GM19240 (cell line): Measurements from ENCODE around the gene COL11A1.

Experiments
- DNase-seq: peaks from one replicate; pipeline ENCODE4 v3.0.0; 2011; ENCODE audit warnings: low spot score; ENCODE audit not compliant: insufficient read length

Gene COL11A1

GRCh38 chr1:102901996-102902395 lies 206.3 kb downstream of the COL11A1 start:
- DNase-seq: no peak

GRCh38 chr1:102899935-102900334 lies 208.4 kb downstream of the COL11A1 start:
- DNase-seq: no peak

- no peak for DNase-seq
Observed at GRCh38 chr1:102897557-102897956, 210.8 kb downstream of the COL11A1 start.

GRCh38 chr1:102896771-102897170 lies 211.6 kb downstream of the COL11A1 start:
- no peak for DNase-seq

GRCh38 chr1:102896286-102896685 lies 212.0 kb downstream of the COL11A1 start:
- no peak for DNase-seq

- no peak for DNase-seq
Observed at GRCh38 chr1:102891868-102892625, 216.3 kb downstream of the COL11A1 start.

GRCh38 chr1:102886638-102887037 lies 221.7 kb downstream of the COL11A1 start:
- no peak for DNase-seq

- DNase-seq: no peak
Observed at GRCh38 chr1:102884238-102884637, 224.1 kb downstream of the COL11A1 start.

- no peak for DNase-seq
Observed at GRCh38 chr1:102879439-102879993, 228.8 kb downstream of the COL11A1 start.

- DNase-seq: no peak
Observed at GRCh38 chr1:102875756-102876155, 232.6 kb downstream of the COL11A1 start.

- DNase-seq: no peak
Observed at GRCh38 chr1:102872526-102872925, 235.8 kb downstream of the COL11A1 start.

- DNase-seq: no peak
Observed at GRCh38 chr1:102872097-102872496, 236.2 kb downstream of the COL11A1 start.

GRCh38 chr1:102863704-102864103 lies 244.6 kb downstream of the COL11A1 start:
- DNase-seq: no peak

- no peak for DNase-seq
Observed at GRCh38 chr1:102861247-102861646, 247.1 kb downstream of the COL11A1 start.

GRCh38 chr1:102858695-102859094 lies 249.6 kb downstream of the COL11A1 start:
- DNase-seq: no peak

GRCh38 chr1:102857251-102857650 lies 251.1 kb downstream of the COL11A1 start:
- DNase-seq: no peak

- no peak for DNase-seq
Observed at GRCh38 chr1:102853701-102854187, 254.6 kb downstream of the COL11A1 start.

- no peak for DNase-seq
Observed at GRCh38 chr1:102853136-102853535, 255.2 kb downstream of the COL11A1 start.

GRCh38 chr1:102852613-102853012 lies 255.7 kb downstream of the COL11A1 start:
- DNase-seq: no peak

- DNase-seq: no peak
Observed at GRCh38 chr1:102851616-102852015, 256.7 kb downstream of the COL11A1 start.

- no peak for DNase-seq
Observed at GRCh38 chr1:102842606-102843005, 265.7 kb downstream of the COL11A1 start.

GRCh38 chr1:102840741-102841140 lies 267.6 kb downstream of the COL11A1 start:
- DNase-seq: no peak

GRCh38 chr1:102838016-102838415 lies 270.3 kb downstream of the COL11A1 start:
- DNase-seq: no peak
